B cell (primary cell): ENCODE measurements around the gene SDK1. TPM values are rescaled to one million over a fixed set of nuclear protein-coding genes. Genes with fewer than 3 reads are reported as not detected.

Source experiments
- ATAC-seq: fragments of 200-7000 bp; cut with Tn5 transposase; one replicate; pipeline ENCODE4 v1.10.0; 2021; ENCODE audit warnings: low read depth, mild to moderate bottlenecking, moderate number of reproducible peaks, moderate library complexity
- CTCF ChIA-PET: fragments of 350-600 bp; sonication (Branson Sonifier 250); formaldehyde crosslinking; loops from one replicate; lab custom pipeline; 2021; ENCODE audit warnings: antibody characterized with exemption, inconsistent platforms; lab: Charles Lee
- POLR2A ChIA-PET: fragments of 350-600 bp; sonication (Branson Sonifier 250); formaldehyde crosslinking; loops from one replicate; lab custom pipeline; 2021; ENCODE audit warnings: antibody characterized with exemption; lab: Charles Lee
- DNase-seq: peaks from one replicate; pipeline ENCODE4 v3.0.0; 2013
- H2AFZ ChIP-seq: 2 replicates; pipeline ENCODE4 v1.6.1; 2012; ENCODE audit warnings: mild to moderate bottlenecking, low read depth, low read length; ENCODE audit not compliant: insufficient read depth, poor library complexity, severe bottlenecking
- H3K27ac ChIP-seq, 2 donors: 1 replicate in 1 of 2; 2 replicates in 1 of 2; pipeline ENCODE4 v1.5.1; 2012 to 2013; ENCODE audit warnings: low read length in 2 of 2, mild to moderate bottlenecking in 2 of 2, moderate library complexity in 1 of 2
- H3K27me3 ChIP-seq, 4 experiments: fragments of 200-600 bp in 1 of 4; sonication (generic) in 1 of 4; replicated peaks in 1 of 4; 1 replicate in 2 of 4; 2 replicates in 2 of 4; pipeline versions ENCODE4 v1.6.1 to v1.7.0; 2013 to 2016; ENCODE audit warnings: low read length in 3 of 4, mild to moderate bottlenecking in 2 of 4, mixed read lengths in 1 of 4, moderate library complexity in 1 of 4; ENCODE audit not compliant: insufficient read depth in 4 of 4, control insufficient read depth in 3 of 4; ENCODE audit errors: control extremely low read depth in 1 of 4
- H3K36me3 ChIP-seq, 2 experiments: replicated peaks in 1 of 2; 1 replicate in 1 of 2; 2 replicates in 1 of 2; pipeline versions ENCODE4 v1.6.1 to v1.7.1; 2013; ENCODE audit warnings: low read length in 1 of 2; ENCODE audit not compliant: insufficient read depth in 2 of 2, control insufficient read depth in 1 of 2; ENCODE audit errors: control extremely low read depth in 1 of 2, extremely low read depth in 1 of 2
- H3K4me1 ChIP-seq, 2 donors: fragments of 200-600 bp in 1 of 2; sonication (generic) in 1 of 2; 1 replicate in 1 of 2; 2 replicates in 1 of 2; pipeline versions ENCODE4 v1.5.1 to v1.6.1; 2013 to 2017; ENCODE audit warnings: low read length in 2 of 2; ENCODE audit not compliant: control insufficient read depth in 2 of 2, insufficient read depth in 2 of 2
- H3K4me2 ChIP-seq: replicated peaks from 2 replicates; pipeline ENCODE3; 2012; ENCODE audit warnings: mild to moderate bottlenecking, low read depth, low read length; ENCODE audit not compliant: poor library complexity, severe bottlenecking
- H3K4me3 ChIP-seq, 5 experiments: fragments of 200-600 bp in 1 of 5; sonication (generic) in 1 of 5; 1 replicate in 3 of 5; 2 replicates in 2 of 5; pipeline versions ENCODE4 v1.5.1 to v1.7.0; 2011 to 2016; ENCODE audit warnings: low read length in 4 of 5, mild to moderate bottlenecking in 4 of 5, low read depth in 2 of 5, control low read depth in 1 of 5, moderate library complexity in 1 of 5; ENCODE audit not compliant: insufficient read depth in 1 of 5; ENCODE audit errors: control extremely low read depth in 1 of 5, extremely low read depth in 1 of 5
- H3K79me2 ChIP-seq: fragments of 200-600 bp; sonication (generic); one replicate; pipeline ENCODE4 v1.6.0; 2016; ENCODE audit warnings: low read length; ENCODE audit not compliant: control insufficient read depth, insufficient read depth
- H3K9ac ChIP-seq: fragments of 200-600 bp; sonication (generic); 2 replicates; pipeline ENCODE4 v1.6.1; 2017; ENCODE audit warnings: mild to moderate bottlenecking, low read length, moderate library complexity
- H3K9me3 ChIP-seq, 3 donors: one replicate each; pipeline versions ENCODE4 v1.6.1 to v1.7.1; 2013; ENCODE audit warnings: low read length in 2 of 3; ENCODE audit not compliant: control insufficient read depth in 2 of 3, insufficient read depth in 1 of 3; ENCODE audit errors: control extremely low read depth in 1 of 3
- H4K20me1 ChIP-seq: 2 replicates; pipeline ENCODE4 v1.6.0; 2012; ENCODE audit warnings: mild to moderate bottlenecking, low read length; ENCODE audit not compliant: insufficient read depth, control insufficient read depth, poor library complexity, severe bottlenecking
- H3K27ac Mint-ChIP-seq: one replicate; pipeline ENCODE4 v1.8.0; 2021; ENCODE audit warnings: mixed read lengths
- H3K27me3 Mint-ChIP-seq: one replicate; pipeline ENCODE4 v1.8.0; 2021; ENCODE audit warnings: mixed read lengths
- H3K4me1 Mint-ChIP-seq: one replicate; pipeline ENCODE4 v1.8.0; 2021; ENCODE audit warnings: mixed read lengths
- H3K4me3 Mint-ChIP-seq: one replicate; pipeline ENCODE4 v1.8.0; 2021; ENCODE audit warnings: mixed read lengths
- H3K9me3 Mint-ChIP-seq: one replicate; pipeline ENCODE4 v1.8.0; 2022; ENCODE audit warnings: mixed read lengths; ENCODE audit not compliant: insufficient read depth
- CTCF ChIP-seq: fragments of 200-600 bp; IDR thresholded peaks from one replicate; pipeline ENCODE4 v1.8.0; 2022; ENCODE audit warnings: antibody characterized with exemption, mild to moderate bottlenecking
- EZH2 ChIP-seq: IDR thresholded peaks from 2 replicates; pipeline ENCODE4 v1.6.1; 2012; ENCODE audit warnings: borderline replicate concordance, low read depth, mild to moderate bottlenecking, moderate library complexity, low read length; ENCODE audit not compliant: insufficient read depth, poor library complexity, severe bottlenecking
- WGBS: methylation state at CpG from one replicate; pipeline ENCODE4 v1.1.5; 2013; ENCODE audit warnings: missing lambda C conversion rate; ENCODE audit not compliant: insufficient coverage; 5-methylcytosine and 5-hydroxymethylcytosine counted together
- intact Hi-C: fragments of 100-400 bp; cut with micrococcal nuclease; formaldehyde crosslinking; loops from one replicate; pipeline ENCODE4 v1.10.0; 2022
- polyA plus RNA-seq: library from polyadenylated mRNA; depleted of rRNA; stranded (reverse); fragments of >200 nt; gene quantifications from 2 replicates; pipeline ENCODE4 v1.2.3, GENCODE V29; 2012
- total RNA-seq, 2 donors: library from RNA; stranded (reverse); fragments of 120-200 nt in 1 of 2; gene quantifications; 1 replicate in 1 of 2; 2 replicates in 1 of 2; pipeline versions ENCODE4 v1.2.3 to v1.2.4, GENCODE V29; 2013 to 2022

The SDK1 gene
- total and polyA plus RNA-seq, 2 donors (not counting 1 experiment from before 2014, with no cell fraction given), result 0.73 to 2.0 TPM

GRCh38 chr7:4119848-4120247 lies 818.8 kb downstream of the SDK1 start:
- no peak overlapping the region for H3K4me3 Mint-ChIP-seq

GRCh38 chr7:4123346-4123745 lies 822.3 kb downstream of the SDK1 start:
- no peak for TF ChIP-seq CTCF
- TF ChIP-seq EZH2, result no peak
- peaks cover 0 to 7% (median 0%) of the 10 kb centered on the region in 4 experiments for H3K27me3 ChIP-seq
- H3K4me3 ChIP-seq, result no peak overlapping the region
- no peak overlapping the region for H3K4me2 ChIP-seq
- no peak for ATAC-seq
- H3K4me3 Mint-ChIP-seq, result no peak overlapping the region
- DNase-seq, result no peak
- H3K36me3 ChIP-seq, result no peaks in the 10 kb centered on the region
- H3K27ac Mint-ChIP-seq, result no peak overlapping the region
- peaks cover 2 to 15% (median 12%) of the 10 kb centered on the region in 3 donors for H3K9me3 ChIP-seq
- peaks cover 21% of the 10 kb centered on the region for H3K9me3 Mint-ChIP-seq
- 29% methylated on average over 1 of the region's 2 CpGs for WGBS
- H2AFZ ChIP-seq, result no peak overlapping the region
- ChIA-PET POLR2A (no interaction called here), CTCF (no interaction called here)
- H3K27me3 Mint-ChIP-seq, result peaks cover 9% of the 10 kb centered on the region
- no peaks in the 10 kb centered on the region for H3K4me1 ChIP-seq
- H4K20me1 ChIP-seq, result no peaks in the 10 kb centered on the region
- no peaks in the 10 kb centered on the region for H3K79me2 ChIP-seq
- no peaks in the 10 kb centered on the region for H3K4me1 Mint-ChIP-seq
- intact Hi-C loops, result no loop called here
- no peak overlapping the region for H3K9ac ChIP-seq
- no peak overlapping the region for H3K27ac ChIP-seq

More at GRCh38 chr7:4119848-4120247, 818.8 kb downstream of the SDK1 start:
- peaks cover 9% of the 10 kb centered on the region for H3K27me3 Mint-ChIP-seq
- no peak for TF ChIP-seq EZH2
- TF ChIP-seq CTCF, result no peak
- Histone ChIP-seq H2AFZ (no peak overlapping the region), H3K9me3 (peaks cover 2 to 38% (median 12%) of the 10 kb centered on the region in 3 donors), H3K27me3 (peaks cover 0 to 7% (median 0%) of the 10 kb centered on the region in 4 experiments), H3K36me3 (no peaks in the 10 kb centered on the region), H3K4me3 (no peak overlapping the region), H4K20me1 (no peaks in the 10 kb centered on the region), H3K4me2 (no peak overlapping the region), H3K4me1 (no peaks in the 10 kb centered on the region), H3K79me2 (no peaks in the 10 kb centered on the region), H3K9ac (no peak overlapping the region), H3K27ac (no peak overlapping the region)
- POLR2A ChIA-PET, result no interaction called here
- DNase-seq (no peak), ATAC-seq (no peak)
- no peak overlapping the region for H3K27ac Mint-ChIP-seq
- intact Hi-C loops, result no loop called here
- WGBS, result no CpG with 5 or more reads among the region's 3 CpGs
- no peaks in the 10 kb centered on the region for H3K4me1 Mint-ChIP-seq
- peaks cover 16% of the 10 kb centered on the region for H3K9me3 Mint-ChIP-seq
- CTCF ChIA-PET, result no interaction called here
